ENCODE results near the gene SCN2B.

Gene SCN2B

GRCh38 chr11:118138839-118139420, 37.5 kb downstream of the SCN2B start:
- Histone ChIP-seq H3K27me3 (replicated peaks; ENCODE audit: control insufficient read depth, insufficient read depth, low read length) (peaks cover 2% of the 10 kb centered on the region), H3K36me3 (ENCODE audit: control insufficient read depth, insufficient read depth, low read length) (no peaks in the 10 kb centered on the region), H3K4me3 (replicated peaks; ENCODE audit: low read depth, low read length) (no peak overlapping the region)
- no peak for DNase-seq (ENCODE audit: extremely low read depth, insufficient read length)
- no peak for TF ChIP-seq CTCF (IDR thresholded peaks at IDR 0.05; ENCODE audit: insufficient read depth, low read length, poor library complexity, severe bottlenecking)

GRCh38 chr11:118136801-118137200, 39.6 kb downstream of the SCN2B start:
- Histone ChIP-seq H3K36me3 (ENCODE audit: control insufficient read depth, insufficient read depth, low read length) (no peaks in the 10 kb centered on the region), H3K4me3 (replicated peaks; ENCODE audit: low read depth, low read length) (no peak overlapping the region), H3K27me3 (replicated peaks; ENCODE audit: control insufficient read depth, insufficient read depth, low read length) (peaks cover 2% of the 10 kb centered on the region; the same call in 1 of the 2 replicates)
- no peak for TF ChIP-seq CTCF (IDR thresholded peaks at IDR 0.05; ENCODE audit: insufficient read depth, low read length, poor library complexity, severe bottlenecking)
- no peak for DNase-seq (ENCODE audit: extremely low read depth, insufficient read length)

DNA sequence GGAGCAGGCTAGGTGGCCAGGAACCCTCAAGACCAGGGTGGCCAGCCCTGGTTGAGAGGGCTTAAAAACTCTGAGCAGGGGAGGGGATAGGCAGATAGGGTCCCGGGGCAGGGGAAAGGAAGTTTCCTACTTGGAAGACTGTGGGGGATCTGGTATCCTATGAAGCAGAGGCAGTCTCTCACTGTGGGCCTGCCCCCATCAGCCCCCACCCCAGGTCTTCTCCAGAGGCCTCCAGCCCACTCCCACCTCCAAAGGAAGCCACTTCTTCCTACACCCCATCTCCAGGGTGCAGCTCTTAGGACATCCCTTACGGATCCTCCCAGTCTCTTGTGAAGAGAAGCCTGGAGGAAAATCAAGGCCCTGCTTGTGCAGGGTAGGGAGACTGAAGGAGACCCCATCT, 40.1 kb downstream of the SCN2B start:
- no peak overlapping the region for H3K4me3 ChIP-seq (replicated peaks; ENCODE audit: low read depth, low read length)
- no peak for DNase-seq (ENCODE audit: extremely low read depth, insufficient read length)
- TF ChIP-seq CTCF (IDR thresholded peaks at IDR 0.05; ENCODE audit: insufficient read depth, low read length, poor library complexity, severe bottlenecking), result no peak
- H3K27me3 ChIP-seq (replicated peaks; ENCODE audit: control insufficient read depth, insufficient read depth, low read length), result peaks cover 2% of the 10 kb centered on the region; the same call in 1 of the 2 replicates
- H3K36me3 ChIP-seq (ENCODE audit: control insufficient read depth, insufficient read depth, low read length), result no peaks in the 10 kb centered on the region

DNA sequence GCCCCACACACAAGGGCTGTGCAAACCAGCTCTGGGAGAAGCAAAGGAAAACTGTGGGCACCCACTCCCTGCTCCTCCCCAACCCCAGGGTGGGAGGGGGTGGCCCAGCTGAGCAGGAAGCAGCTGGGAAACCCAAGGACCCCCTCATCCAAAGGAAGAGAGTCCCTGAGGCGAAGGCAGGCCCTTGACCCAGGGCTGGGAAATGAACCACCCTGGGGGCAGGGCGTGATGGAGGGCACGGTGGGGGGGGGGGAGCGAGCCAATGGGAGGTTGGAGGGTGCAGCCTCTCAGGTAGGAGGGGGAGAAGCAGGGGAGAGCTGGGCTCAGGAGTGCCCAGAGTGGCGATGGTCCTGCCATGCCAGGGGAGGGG, 40.7 kb downstream of the SCN2B start:
- Histone ChIP-seq H3K27me3 (replicated peaks; ENCODE audit: control insufficient read depth, insufficient read depth, low read length) (peaks cover 2% of the 10 kb centered on the region; the same call in 1 of the 2 replicates), H3K36me3 (ENCODE audit: control insufficient read depth, insufficient read depth, low read length) (no peaks in the 10 kb centered on the region)
- no peak for TF ChIP-seq CTCF (IDR thresholded peaks at IDR 0.05; ENCODE audit: insufficient read depth, low read length, poor library complexity, severe bottlenecking)

DNA sequence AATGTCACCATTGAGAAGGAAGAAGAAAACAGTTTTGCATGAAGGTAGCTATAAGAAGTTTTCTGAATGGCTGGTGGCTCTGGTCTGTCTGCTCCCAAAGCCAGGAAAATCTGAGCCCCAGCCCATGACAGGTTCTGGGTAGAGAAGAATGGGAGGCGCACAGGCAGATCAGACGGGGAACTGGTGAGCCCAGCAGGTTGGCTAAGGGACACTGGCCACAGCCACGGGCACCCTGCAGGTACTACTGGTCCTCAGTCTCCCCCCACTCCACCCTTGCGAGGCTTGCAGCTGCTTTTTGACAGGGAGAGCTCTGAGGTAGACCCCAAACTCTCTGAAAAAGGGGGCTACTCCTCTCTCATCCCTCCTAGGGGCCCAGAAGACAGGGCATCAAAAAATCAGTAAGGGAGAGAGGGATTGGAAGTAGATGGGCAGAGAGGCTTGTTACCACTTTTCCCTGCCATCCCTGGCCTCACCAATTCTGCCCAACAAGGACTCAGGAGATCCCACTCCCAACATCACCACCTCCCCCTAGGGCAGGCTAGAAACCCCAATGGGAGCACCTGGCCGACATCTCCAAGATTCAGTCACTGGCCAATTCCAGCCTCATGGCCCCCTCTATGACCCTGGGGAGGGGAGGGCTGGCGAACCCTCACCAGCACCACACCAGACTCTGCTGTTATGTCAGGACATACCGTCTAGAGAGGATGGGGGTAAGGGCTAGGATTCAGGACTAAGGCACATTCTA, 41.2 kb downstream of the SCN2B start:
- no peak for DNase-seq (ENCODE audit: extremely low read depth, insufficient read length)
- Histone ChIP-seq H3K36me3 (ENCODE audit: control insufficient read depth, insufficient read depth, low read length) (no peaks in the 10 kb centered on the region), H3K4me3 (replicated peaks; ENCODE audit: low read depth, low read length) (no peak overlapping the region), H3K27me3 (replicated peaks; ENCODE audit: control insufficient read depth, insufficient read depth, low read length) (peaks cover 1% of the 10 kb centered on the region; the same call in 1 of the 2 replicates)
- no peak for TF ChIP-seq CTCF (IDR thresholded peaks at IDR 0.05; ENCODE audit: insufficient read depth, low read length, poor library complexity, severe bottlenecking)

More for the DNA sequence above, 40.7 kb downstream of the SCN2B start:
- H3K4me3 ChIP-seq (replicated peaks; ENCODE audit: low read depth, low read length), result no peak overlapping the region
- no peak for DNase-seq (ENCODE audit: extremely low read depth, insufficient read length)

Data from GM06990 (cell line).